K562 (cell line): ENCODE results near the gene SLC48A1. TPM values are rescaled to one million over a fixed set of nuclear protein-coding genes. Genes with fewer than 3 reads are reported as not detected.

Experiments
- CC2D1A ChIP-seq: fragments of 450-650 bp; IDR thresholded peaks from 2 replicates; pipeline ENCODE4 v1.6.1; 2017; ENCODE audit warnings: mild to moderate bottlenecking
- CHD7 ChIP-seq: fragments of 200-600 bp; sonication (generic); IDR thresholded peaks from one replicate; pipeline ENCODE4 v1.6.1; 2012; ENCODE audit warnings: mild to moderate bottlenecking, low read depth, low read length, inconsistent platforms
- CTCF ChIP-seq, 3 experiments: IDR thresholded peaks in 2 of 3; conservative IDR thresholded peaks in 1 of 3; 2 replicates each; pipeline ENCODE4 v1.5.1; 2011 to 2012; ENCODE audit warnings: low read length in 3 of 3, mild to moderate bottlenecking in 3 of 3, control low read depth in 2 of 3, improper control_type of control experiment in 1 of 3, inconsistent platforms in 1 of 3, low read depth in 1 of 3, mixed read lengths in 1 of 3, moderate library complexity in 1 of 3; ENCODE audit not compliant: insufficient read depth in 2 of 3
- DLX4 ChIP-seq: fragments of 250-450 bp; sonication (Bioruptor Pico); IDR thresholded peaks from 2 replicates; pipeline ENCODE4 v1.6.1; 2021; ENCODE audit warnings: mild to moderate bottlenecking
- E2F3 ChIP-seq: fragments of 250-450 bp; sonication (Bioruptor Pico); IDR thresholded peaks from 2 replicates; pipeline ENCODE4 v1.4.0; 2020; ENCODE audit warnings: mild to moderate bottlenecking
- HMGN3 ChIP-seq: IDR thresholded peaks from 2 replicates; pipeline ENCODE4 v1.6.1; 2011; ENCODE audit warnings: borderline replicate concordance, low read depth, mild to moderate bottlenecking, mixed read lengths, low read length; ENCODE audit not compliant: insufficient read length; ENCODE audit errors: extremely low read depth
- JUND ChIP-seq, 2 experiments: IDR thresholded peaks; 2 replicates in 1 of 2; 3 replicates in 1 of 2; pipeline ENCODE4 v1.6.1; 2011; ENCODE audit warnings: borderline replicate concordance in 2 of 2, low read depth in 2 of 2, low read length in 2 of 2, improper control_type of control experiment in 1 of 2, missing biosample characterization in 1 of 2, missing genetic modification characterization in 1 of 2, missing genetic modification reagents in 1 of 2
- MYNN ChIP-seq, 2 experiments: sonication (generic); formaldehyde crosslinking in 1 of 2; IDR thresholded peaks; 2 replicates each; pipeline versions ENCODE4 v1.5.0 to v1.6.1; 2016 to 2020; ENCODE audit warnings: antibody characterized with exemption in 1 of 2, missing genetic modification reagents in 1 of 2
- NBN ChIP-seq: fragments of 450-650 bp; IDR thresholded peaks from 2 replicates; pipeline ENCODE4 v1.6.1; 2016; ENCODE audit warnings: low read depth, mild to moderate bottlenecking
- NCOA1 ChIP-seq: fragments of 450-650 bp; IDR thresholded peaks from 2 replicates; pipeline ENCODE4 v1.6.1; 2016; ENCODE audit warnings: low read depth
- RAD21 ChIP-seq, 2 experiments: fragments of 250-450 bp in 1 of 2; fragments of 450-650 bp in 1 of 2; sonication (Bioruptor Pico) in 1 of 2; formaldehyde crosslinking in 1 of 2; IDR thresholded peaks in 1 of 2; conservative IDR thresholded peaks in 1 of 2; 2 replicates each; pipeline versions ENCODE4 v1.4.0 to v1.8.0; 2020 to 2022; ENCODE audit warnings: mild to moderate bottlenecking in 2 of 2, moderate library complexity in 1 of 2
- ZNF695 ChIP-seq: fragments of 450-650 bp; formaldehyde crosslinking; IDR thresholded peaks from 2 replicates; pipeline ENCODE4 v1.4.0; 2020; ENCODE audit warnings: mild to moderate bottlenecking, moderate library complexity
- polyA plus RNA-seq, 8 experiments: library from polyadenylated mRNA; depleted of rRNA in 4 of 8; stranded (reverse) in 5 of 8; unstranded in 3 of 8; fragments of >200 nt; fragmentation: Nextera tagmentation in 2 of 8; fragmentation: Illumina TruSeq in 1 of 8; extraction: Ambion mirVana in 2 of 8; extraction: Trizol in 1 of 8; gene quantifications; 2 replicates each; pipeline versions ENCODE4 v1.2.1 to v1.2.3, GENCODE V29; 2011 to 2014; ENCODE audit warnings: inconsistent platforms in 1 of 8, missing spikeins in 1 of 8
- total RNA-seq, 7 experiments: library from RNA; depleted of rRNA in 6 of 7; stranded (reverse); fragments of >200 nt in 6 of 7; fragmentation: Illumina TruSeq in 2 of 7; extraction: Trizol in 2 of 7; gene quantifications; 2 replicates each; pipeline versions ENCODE4 v1.2.1 to v1.2.3, GENCODE V29; 2011 to 2021; ENCODE audit warnings: low replicate concordance in 1 of 7

Gene SLC48A1
- total and polyA plus RNA-seq, 9 of the 15 experiments (the other 6 are each of a cell fraction or from before 2014, with no cell fraction given) = 10.7 to 37.5 (median 18.7) TPM

GRCh38 chr12:47779301-47779942 lies 6.4 kb downstream of the SLC48A1 start (continued):
- TF ChIP-seq DLX4 (CRISPR knock-in tag) (no peak), HMGN3 (no peak), E2F3 (CRISPR knock-in tag) (no peak), MYNN (IDR thresholded peaks at IDR 0.05) (0 out of 2 replicates have a peak, but pooled peaks have one; percentile 43), MYNN (CRISPR knock-in tag; IDR thresholded peaks at IDR 0.05) (no peak), NCOA1 (no peak), ZNF695 (no peak), NBN (no peak), CC2D1A (no peak), CTCF (IDR thresholded peaks at IDR 0.05 in 2 of 3, conservative IDR thresholded peaks at IDR 0.05 in 1 of 3; ENCODE audit: insufficient read depth in 2 of 3, low read depth in 1 of 3, low read length in 3 of 3) (peak; percentile 90 to 97 (median 95)), CHD7 (no peak), RAD21 (CRISPR knock-in tag; conservative IDR thresholded peaks at IDR 0.05 in 1 of 2, IDR thresholded peaks at IDR 0.05 in 1 of 2) (peak; percentile 89 to 94), JUND (IDR thresholded peaks at IDR 0.05; ENCODE audit: borderline replicate concordance, low read depth, low read length) (no peak), JUND (tag; IDR thresholded peaks at IDR 0.05; ENCODE audit: borderline replicate concordance, low read depth, low read length) (peak; percentile 49; the same call in 1 of the 3 replicates)
